H1 (cell line): ENCODE results near the gene DRC3. TPM values are rescaled to one million over a fixed set of nuclear protein-coding genes. Genes with fewer than 3 reads are reported as not detected.
A peak's percentile ranks its signal among the peaks of the same experiment; 100 is the strongest.

Experiments used
- CTCF ChIA-PET: fragments of 300-600 bp; sonication (Branson Sonifier 250); formaldehyde crosslinking; loops from one replicate; lab custom pipeline; 2021; ENCODE audit not compliant: partially characterized antibody; lab: Charles Lee
- POLR2A ChIA-PET: fragments of 300-600 bp; sonication (Branson Sonifier 250); formaldehyde crosslinking; loops from one replicate; lab custom pipeline; 2021; ENCODE audit warnings: inconsistent platforms; ENCODE audit not compliant: partially characterized antibody; lab: Charles Lee
- DNase-seq, 2 experiments: peaks; one replicate each; pipeline versions ENCODE4 v3.0.0 to v3.0.0-alpha.2; 2010 to 2022; ENCODE audit warnings: low spot score in 2 of 2, low read depth in 1 of 2, mixed read lengths in 1 of 2
- FAIRE-seq: peaks from 2 replicates; lab custom pipeline; 2011; peaks lifted over from hg19 to GRCh38; lab: Jason Lieb, UNC
- H2AFZ ChIP-seq: 2 replicates; pipeline ENCODE4 v1.8.1; 2012; ENCODE audit warnings: low read length, inconsistent platforms
- H2AK5ac ChIP-seq: 2 replicates; pipeline ENCODE4 v1.6.1; 2013; ENCODE audit warnings: low read depth, low read length
- H2BK120ac ChIP-seq: replicated peaks from 2 replicates; pipeline ENCODE3; 2013; ENCODE audit warnings: low read depth, low read length, inconsistent platforms
- H2BK12ac ChIP-seq: 2 replicates; pipeline ENCODE4 v1.6.1; 2013; ENCODE audit warnings: low read depth, low read length
- H2BK15ac ChIP-seq: 2 replicates; pipeline ENCODE4 v1.6.1; 2013; ENCODE audit warnings: low read length
- H2BK20ac ChIP-seq: 2 replicates; pipeline ENCODE4 v1.6.1; 2013; ENCODE audit warnings: low read length
- H2BK5ac ChIP-seq: 2 replicates; pipeline ENCODE4 v1.6.1; 2013; ENCODE audit warnings: low read depth, low read length
- H3K14ac ChIP-seq: 2 replicates; pipeline ENCODE4 v1.6.1; 2013; ENCODE audit warnings: inconsistent platforms; ENCODE audit not compliant: insufficient read length
- H3K18ac ChIP-seq: 2 replicates; pipeline ENCODE4 v1.6.1; 2013; ENCODE audit warnings: low read length; ENCODE audit errors: extremely low read depth
- H3K23ac ChIP-seq: 2 replicates; pipeline ENCODE4 v1.6.1; 2013; ENCODE audit warnings: inconsistent platforms; ENCODE audit not compliant: insufficient read length
- H3K23me2 ChIP-seq: 2 replicates; pipeline ENCODE4 v1.6.1; 2013; ENCODE audit warnings: low read depth, low read length
- H3K27ac ChIP-seq: 2 replicates; pipeline ENCODE4 v1.6.1; 2011; ENCODE audit warnings: low read depth, low read length, inconsistent platforms
- H3K27me3 ChIP-seq, 4 experiments: replicated peaks in 1 of 4; 1 replicate in 1 of 4; 2 replicates in 3 of 4; pipeline versions ENCODE4 v1.6.1 to v1.8.1; 2011 to 2013; ENCODE audit warnings: low read length in 3 of 4, mild to moderate bottlenecking in 3 of 4, inconsistent platforms in 2 of 4, mixed read lengths in 2 of 4, moderate library complexity in 1 of 4; ENCODE audit not compliant: control insufficient read depth in 3 of 4, insufficient read depth in 3 of 4; ENCODE audit errors: extremely low read depth in 1 of 4
- H3K36me3 ChIP-seq, 4 experiments: 2 replicates each; pipeline versions ENCODE4 v1.6.1 to v1.8.1; 2011 to 2013; ENCODE audit warnings: mild to moderate bottlenecking in 4 of 4, low read length in 3 of 4, moderate library complexity in 2 of 4, control low read depth in 1 of 4, inconsistent platforms in 1 of 4; ENCODE audit not compliant: insufficient read depth in 4 of 4, control insufficient read depth in 2 of 4
- H3K4ac ChIP-seq: replicated peaks from 2 replicates; pipeline ENCODE3; 2013; ENCODE audit warnings: low read length, low read depth, mixed read lengths, inconsistent platforms; ENCODE audit not compliant: insufficient read length
- H3K4me1 ChIP-seq, 4 experiments: replicated peaks in 1 of 4; 1 replicate in 1 of 4; 2 replicates in 3 of 4; pipeline versions ENCODE4 v1.6.1 to v1.8.1; 2011 to 2013; ENCODE audit warnings: low read length in 3 of 4, inconsistent platforms in 2 of 4, mixed read lengths in 1 of 4; ENCODE audit not compliant: insufficient read depth in 4 of 4, control insufficient read depth in 3 of 4
- H3K4me2 ChIP-seq, 2 experiments: 2 replicates each; pipeline versions ENCODE4 v1.6.1 to v1.8.1; 2011 to 2013; ENCODE audit warnings: low read depth in 2 of 2, low read length in 2 of 2, control low read depth in 1 of 2, inconsistent platforms in 1 of 2, mild to moderate bottlenecking in 1 of 2; ENCODE audit not compliant: insufficient read depth in 1 of 2
- H3K4me3 ChIP-seq, 4 experiments: fragments of 200-600, 300-600 bp in 1 of 4; sonication (generic), shearing (Covaris generic), sonication (Bioruptor Twin) in 1 of 4; 2 replicates each; pipeline versions ENCODE4 v1.5.1 to v1.8.1; 2011 to 2016; ENCODE audit warnings: low read length in 4 of 4, low read depth in 3 of 4, control low read depth in 2 of 4, inconsistent platforms in 2 of 4, mild to moderate bottlenecking in 2 of 4, mixed read lengths in 1 of 4, moderate library complexity in 1 of 4; ENCODE audit not compliant: insufficient read depth in 2 of 4; ENCODE audit errors: extremely low read depth in 1 of 4
- H3K56ac ChIP-seq: replicated peaks from 2 replicates; pipeline ENCODE3; 2013; ENCODE audit warnings: low read depth, mild to moderate bottlenecking, mixed read lengths, low read length, inconsistent platforms; ENCODE audit not compliant: insufficient read length
- H3K79me1 ChIP-seq: 2 replicates; pipeline ENCODE4 v1.6.1; 2013; ENCODE audit warnings: low read depth, low read length, control low read depth
- H3K79me2 ChIP-seq, 2 experiments: 2 replicates each; pipeline versions ENCODE4 v1.6.1 to v1.8.1; 2012 to 2013; ENCODE audit warnings: low read length in 2 of 2, mild to moderate bottlenecking in 2 of 2, inconsistent platforms in 1 of 2; ENCODE audit not compliant: insufficient read depth in 2 of 2, control insufficient read depth in 1 of 2
- H3K9ac ChIP-seq, 4 experiments: replicated peaks in 1 of 4; 1 replicate in 1 of 4; 2 replicates in 3 of 4; pipeline versions ENCODE4 v1.6.1 to v1.8.1; 2011 to 2013; ENCODE audit warnings: low read depth in 3 of 4, low read length in 3 of 4, control low read depth in 2 of 4, mild to moderate bottlenecking in 2 of 4, moderate library complexity in 2 of 4, inconsistent platforms in 1 of 4; ENCODE audit errors: extremely low read depth in 1 of 4
- H3K9me3 ChIP-seq, 2 experiments: 2 replicates each; pipeline versions ENCODE4 v1.6.1 to v1.8.1; 2012 to 2013; ENCODE audit warnings: mild to moderate bottlenecking in 2 of 2, moderate library complexity in 2 of 2, control low read depth in 1 of 2, inconsistent platforms in 1 of 2, low read depth in 1 of 2, low read length in 1 of 2, mixed read lengths in 1 of 2; ENCODE audit not compliant: insufficient read depth in 2 of 2
- H4K20me1 ChIP-seq, 2 experiments: replicated peaks in 1 of 2; 2 replicates each; pipeline versions ENCODE3 to v1.8.1; 2011 to 2013; ENCODE audit warnings: inconsistent platforms in 2 of 2, low read length in 2 of 2, mild to moderate bottlenecking in 1 of 2; ENCODE audit not compliant: insufficient read depth in 2 of 2, control insufficient read depth in 1 of 2
- H4K5ac ChIP-seq: 2 replicates; pipeline ENCODE4 v1.6.1; 2013; ENCODE audit warnings: low read length, low read depth, mixed read lengths, inconsistent platforms; ENCODE audit not compliant: insufficient read length
- H4K8ac ChIP-seq: 2 replicates; pipeline ENCODE4 v1.8.0; 2013; ENCODE audit warnings: mild to moderate bottlenecking, moderate library complexity, low read length, inconsistent platforms; ENCODE audit not compliant: insufficient read depth; ENCODE audit errors: extremely low read depth
- H4K91ac ChIP-seq: replicated peaks from 2 replicates; pipeline ENCODE3; 2013; ENCODE audit warnings: low read length, mixed read lengths, inconsistent platforms; ENCODE audit not compliant: insufficient read length
- TBP ChIP-seq: IDR thresholded peaks from 2 replicates; pipeline ENCODE4 v1.6.1; 2011; ENCODE audit warnings: low read depth, low read length, improper control_type of control experiment
- WGBS, 2 experiments: shearing (Covaris generic) in 1 of 2; methylation state at CpG; one replicate each; pipeline versions ENCODE4 v1.1.6 to v1.1.7; 2013 to 2015; ENCODE audit warnings: low lambda C conversion rate in 2 of 2, mixed read lengths in 2 of 2, inconsistent platforms in 1 of 2, low coverage in 1 of 2, missing lambda C conversion rate in 1 of 2; ENCODE audit not compliant: insufficient replicate concordance in 2 of 2, insufficient coverage in 1 of 2, insufficient read length in 1 of 2; ENCODE audit errors: extremely low coverage in 1 of 2, missing lambda C conversion rate in 1 of 2; 5-methylcytosine and 5-hydroxymethylcytosine counted together
- polyA plus RNA-seq, 7 experiments: library from polyadenylated mRNA; depleted of rRNA in 3 of 7; stranded (reverse) in 5 of 7; unstranded in 2 of 7; fragments of >200 nt in 5 of 7; fragments of 200-250 nt in 2 of 7; gene quantifications; 1 replicate in 5 of 7; 2 replicates in 1 of 7; 4 replicates in 1 of 7; pipeline versions ENCODE4 v1.2.1 to v1.2.3, GENCODE V29; 2011 to 2013; ENCODE audit warnings: missing spikeins in 2 of 7, mixed read lengths in 2 of 7
- total RNA-seq: library from RNA; stranded (reverse); fragmentation: NEBNext Ultra II Directional; extraction: Animal tissue kit (Norgen Biotek cat#: 25700); gene quantifications from 2 replicates; pipeline ENCODE4 v1.2.1, GENCODE V29; 2021

Gene DRC3
- total and polyA plus RNA-seq, 2 of the 8 experiments (the other 6 are each of a cell fraction or from before 2014, with no cell fraction given), result 0.59 TPM; not detected in 1

DNA sequence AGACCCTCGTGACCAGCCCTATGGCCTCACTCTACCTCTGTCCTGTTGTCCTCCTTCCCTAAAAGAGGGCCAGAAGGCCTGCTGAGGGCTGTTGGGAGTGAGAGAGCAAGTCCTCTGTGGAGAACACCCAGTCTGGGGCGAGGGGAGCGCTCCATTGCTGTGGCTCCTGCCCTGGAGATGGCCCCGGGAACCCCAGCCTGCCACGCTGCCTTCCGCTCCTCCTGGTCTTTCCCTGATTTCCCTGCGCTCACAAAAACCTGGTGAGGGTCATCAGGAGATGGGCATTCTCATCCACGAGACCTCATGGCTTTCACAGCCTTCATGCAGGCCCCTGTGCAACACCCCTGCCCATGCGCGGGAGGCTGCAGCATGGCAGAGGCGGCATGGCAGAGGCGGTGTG, 21.2 kb downstream of the DRC3 start:
- DNase-seq (no peak), FAIRE-seq (no peak)
- Histone ChIP-seq H3K4ac (no peak overlapping the region), H4K91ac (no peak overlapping the region), H2AK5ac (no peak overlapping the region), H3K9me3 (no peaks in the 10 kb centered on the region), H3K23ac (no peak overlapping the region), H3K27ac (no peak overlapping the region), H3K23me2 (no peaks in the 10 kb centered on the region), H4K5ac (no peak overlapping the region), H4K8ac (peak overlapping the region; percentile 39; the same call in 1 of the 2 replicates), H2AFZ (peak overlapping the region; percentile 41; the same call in 1 of the 2 replicates), H3K9ac (no peak overlapping the region), H3K18ac (no peak overlapping the region; the same call in 1 of the 2 replicates), H3K4me1 (peaks cover 0 to 5% (median 0%) of the 10 kb centered on the region in 4 experiments; a peak in 4 of 7 replicates), H3K4me2 (no peak overlapping the region), H3K79me1 (no peaks in the 10 kb centered on the region), H2BK5ac (no peak overlapping the region; the same call in 1 of the 2 replicates), H2BK12ac (peak overlapping the region; percentile 39; the same call in 1 of the 2 replicates), H3K79me2 (no peaks in the 10 kb centered on the region), H3K27me3 (no peaks in the 10 kb centered on the region; a peak in 1 of 7 replicates), H3K14ac (no peak overlapping the region), H3K36me3 (no peaks in the 10 kb centered on the region), H3K4me3 (no peak overlapping the region), H2BK20ac (no peak overlapping the region), H2BK15ac (0 out of 2 replicates have a peak overlapping the region, but pooled peaks have one; percentile 81), H2BK120ac (no peak overlapping the region), H4K20me1 (no peaks in the 10 kb centered on the region), H3K56ac (no peak overlapping the region)
- CTCF ChIA-PET, result interaction anchor here (0.6 to 5.4 kb wide), 24 partner anchors 10 to 203 kb away, joined by 3 to 49 read pairs (median 4); no protein-coding TSS in a partner anchor
- POLR2A ChIA-PET, result no interaction called here
- no peak for TF ChIP-seq TBP
- 91% methylated on average over 12 of the region's 12 CpGs; no CpG with 5 or more reads in 1 of the 2 experiments for WGBS, 2 experiments
